ENCODE results near the gene UGT1A5. TPM values are rescaled to one million over a fixed set of nuclear protein-coding genes. Genes with fewer than 3 reads are reported as not detected.

The UGT1A5 gene
- polyA plus RNA-seq, 1 of the 3 experiments (the other 2 are of a cell fraction), result not detected

GRCh38 chr2:233673896-233674295 lies 38.8 kb upstream of the UGT1A5 start:
- Histone ChIP-seq H3K9ac (no peak overlapping the region), H3K36me3 (replicated peaks in 1 of 2; ENCODE audit: control insufficient read depth in 1 of 2, insufficient read depth in 2 of 2, low read length in 1 of 2) (no peaks in the 10 kb centered on the region), H3K9me2 (no peaks in the 10 kb centered on the region), H3F3A (replicated peaks; ENCODE audit: insufficient read depth) (no peaks in the 10 kb centered on the region), H3K79me2 (ENCODE audit: insufficient read depth) (no peaks in the 10 kb centered on the region), H3K9me3 (no peaks in the 10 kb centered on the region), H3K4me1 (ENCODE audit: control insufficient read depth in 1 of 2, insufficient read depth in 2 of 2, low read depth in 1 of 2, low read length in 1 of 2) (no peaks in the 10 kb centered on the region), H3K27me3 (ENCODE audit: insufficient read depth) (no peaks in the 10 kb centered on the region), H3K27ac (ENCODE audit: low read depth in 2 of 2, low read length in 1 of 2) (no peak overlapping the region), H2AFZ (ENCODE audit: low read depth) (no peak overlapping the region), H3K4me2 (no peak overlapping the region), H3K4me3 (ENCODE audit: low read depth in 2 of 2, low read length in 1 of 2) (no peak overlapping the region), H4K20me1 (ENCODE audit: insufficient read depth) (no peaks in the 10 kb centered on the region)
- no peak for TF ChIP-seq TAF1 (IDR thresholded peaks at IDR 0.05; ENCODE audit: borderline replicate concordance, low read depth, low read length)
- no peak for TF ChIP-seq FOXM1 (IDR thresholded peaks at IDR 0.05; ENCODE audit: low read depth)
- no peak for TF ChIP-seq GABPA (IDR thresholded peaks at IDR 0.05; ENCODE audit: low read depth)
- TF ChIP-seq POLR2AphosphoS5 (IDR thresholded peaks at IDR 0.05; ENCODE audit: low read depth, low read length), result no peak
- TF ChIP-seq ZBTB33 (IDR thresholded peaks at IDR 0.05; ENCODE audit: borderline replicate concordance, low read depth), result no peak
- no peak for TF ChIP-seq REST (IDR thresholded peaks at IDR 0.05; ENCODE audit: low read depth, low read length)
- POLR2A ChIA-PET, result no interaction called here
- CTCF ChIA-PET, result no interaction called here
- DNase-seq, result no peak

GRCh38 chr2:233674314-233674713 lies 38.4 kb upstream of the UGT1A5 start:
- Histone ChIP-seq H3K4me3 (ENCODE audit: low read depth in 2 of 2, low read length in 1 of 2) (no peak overlapping the region), H3K36me3 (replicated peaks in 1 of 2; ENCODE audit: control insufficient read depth in 1 of 2, insufficient read depth in 2 of 2, low read length in 1 of 2) (no peaks in the 10 kb centered on the region), H4K20me1 (ENCODE audit: insufficient read depth) (no peaks in the 10 kb centered on the region), H3K27ac (ENCODE audit: low read depth in 2 of 2, low read length in 1 of 2) (no peak overlapping the region), H3K9me2 (no peaks in the 10 kb centered on the region), H2AFZ (ENCODE audit: low read depth) (no peak overlapping the region), H3K27me3 (ENCODE audit: insufficient read depth) (no peaks in the 10 kb centered on the region), H3K9ac (no peak overlapping the region), H3K4me1 (ENCODE audit: control insufficient read depth in 1 of 2, insufficient read depth in 2 of 2, low read depth in 1 of 2, low read length in 1 of 2) (no peaks in the 10 kb centered on the region), H3K79me2 (ENCODE audit: insufficient read depth) (no peaks in the 10 kb centered on the region), H3F3A (replicated peaks; ENCODE audit: insufficient read depth) (no peaks in the 10 kb centered on the region), H3K9me3 (no peaks in the 10 kb centered on the region), H3K4me2 (no peak overlapping the region)
- CTCF ChIA-PET, result no interaction called here
- 4% methylated on average over 1 of the region's 1 CpG for WGBS (ENCODE audit: low lambda C conversion rate)
- DNase-seq, result no peak
- no peak for TF ChIP-seq EP300 (IDR thresholded peaks at IDR 0.05; ENCODE audit: borderline replicate concordance in 1 of 2, low read depth in 1 of 2, low read length in 1 of 2)
- TF ChIP-seq CTCF (IDR thresholded peaks at IDR 0.05), result peak; percentile 8; the same call in 1 of the 2 replicates
- POLR2A ChIA-PET, result no interaction called here
